H9 (cell line): ENCODE results near the gene BAHD1. TPM values are rescaled to one million over a fixed set of nuclear protein-coding genes. Genes with fewer than 3 reads are reported as not detected.
A peak's percentile ranks its signal among the peaks of the same experiment; 100 is the strongest.

Source experiments
- DNase-seq: peaks from one replicate; pipeline ENCODE4 v3.0.0-alpha.2; 2017
- H2AFZ ChIP-seq: one replicate; pipeline ENCODE4 v1.6.1; 2013; ENCODE audit warnings: mild to moderate bottlenecking, low read length, control low read depth, moderate library complexity
- H2AK5ac ChIP-seq: 2 replicates; pipeline ENCODE4 v1.6.1; 2013; ENCODE audit warnings: low read length, control low read depth, mixed read lengths; ENCODE audit not compliant: insufficient read length
- H2BK120ac ChIP-seq: one replicate; pipeline ENCODE4 v1.6.1; 2013; ENCODE audit warnings: low read depth, mild to moderate bottlenecking, low read length, control low read depth, inconsistent platforms; ENCODE audit not compliant: poor library complexity, severe bottlenecking
- H2BK12ac ChIP-seq: 2 replicates; pipeline ENCODE4 v1.6.1; 2013; ENCODE audit warnings: low read length, control low read depth, mixed read lengths, low read depth; ENCODE audit not compliant: insufficient read length
- H2BK15ac ChIP-seq: 2 replicates; pipeline ENCODE4 v1.6.1; 2013; ENCODE audit warnings: low read depth, low read length, control low read depth
- H2BK20ac ChIP-seq: one replicate; pipeline ENCODE4 v1.6.1; 2013; ENCODE audit warnings: low read depth, mild to moderate bottlenecking, low read length, control low read depth, inconsistent platforms; ENCODE audit not compliant: poor library complexity, severe bottlenecking
- H2BK5ac ChIP-seq: 2 replicates; pipeline ENCODE4 v1.6.1; 2013; ENCODE audit warnings: low read length, control low read depth, mixed read lengths; ENCODE audit not compliant: insufficient read length
- H3K14ac ChIP-seq: 2 replicates; pipeline ENCODE4 v1.6.1; 2013; ENCODE audit warnings: low read length, control low read depth; ENCODE audit not compliant: insufficient read depth
- H3K18ac ChIP-seq: 2 replicates; pipeline ENCODE4 v1.6.1; 2013; ENCODE audit warnings: low read depth, mild to moderate bottlenecking, mixed read lengths, low read length, control low read depth; ENCODE audit not compliant: insufficient read length
- H3K23ac ChIP-seq: 2 replicates; pipeline ENCODE4 v1.6.1; 2013; ENCODE audit warnings: low read length, control low read depth, mixed read lengths, low read depth; ENCODE audit not compliant: insufficient read length
- H3K23me2 ChIP-seq: 2 replicates; pipeline ENCODE4 v1.6.1; 2013; ENCODE audit warnings: low read depth, mild to moderate bottlenecking, mixed read lengths, low read length, control low read depth; ENCODE audit not compliant: insufficient read length, poor library complexity, severe bottlenecking
- H3K27ac ChIP-seq: 2 replicates; pipeline ENCODE4 v1.5.1; 2013; ENCODE audit warnings: low read length, control low read depth, mixed read lengths, low read depth; ENCODE audit not compliant: insufficient read length
- H3K27me3 ChIP-seq: 2 replicates; pipeline ENCODE4 v1.6.1; 2013; ENCODE audit warnings: low read length, control low read depth, inconsistent platforms; ENCODE audit not compliant: insufficient read depth
- H3K4ac ChIP-seq: 2 replicates; pipeline ENCODE4 v1.6.1; 2013; ENCODE audit warnings: low read depth, mild to moderate bottlenecking, control low read depth, inconsistent platforms, low read length, moderate library complexity
- H3K4me1 ChIP-seq: 2 replicates; pipeline ENCODE4 v1.6.1; 2013; ENCODE audit warnings: low read length, control low read depth, inconsistent platforms; ENCODE audit not compliant: insufficient read depth
- H3K4me2 ChIP-seq: 2 replicates; pipeline ENCODE4 v1.6.1; 2013; ENCODE audit warnings: low read length, control low read depth, mixed read lengths; ENCODE audit not compliant: insufficient read length, insufficient read depth
- H3K56ac ChIP-seq: 2 replicates; pipeline ENCODE4 v1.6.1; 2013; ENCODE audit warnings: low read depth, mild to moderate bottlenecking, mixed read lengths, low read length, control low read depth; ENCODE audit not compliant: insufficient read length
- H3K79me1 ChIP-seq: 2 replicates; pipeline ENCODE4 v1.6.1; 2013; ENCODE audit warnings: low read depth, mild to moderate bottlenecking, moderate library complexity, low read length, control low read depth, inconsistent platforms; ENCODE audit not compliant: insufficient read depth, poor library complexity, severe bottlenecking
- H3K79me2 ChIP-seq: 2 replicates; pipeline ENCODE4 v1.6.1; 2013; ENCODE audit warnings: low read length, control low read depth, inconsistent platforms; ENCODE audit not compliant: insufficient read depth
- H3K9ac ChIP-seq: 2 replicates; pipeline ENCODE4 v1.6.1; 2013; ENCODE audit warnings: low read length, control low read depth, mixed read lengths; ENCODE audit not compliant: insufficient read length; ENCODE audit errors: extremely low read depth
- H3K9me3 ChIP-seq: one replicate; pipeline ENCODE4 v1.6.1; 2013; ENCODE audit warnings: low read depth, low read length, inconsistent platforms; ENCODE audit not compliant: control insufficient read depth
- H3T11ph ChIP-seq: one replicate; pipeline ENCODE4 v1.6.1; 2013; ENCODE audit warnings: mild to moderate bottlenecking, low read length, control low read depth, inconsistent platforms
- H4K20me1 ChIP-seq: one replicate; pipeline ENCODE4 v1.6.1; 2013; ENCODE audit not compliant: control insufficient read depth, insufficient read length, insufficient read depth
- H4K5ac ChIP-seq: 2 replicates; pipeline ENCODE4 v1.6.1; 2013; ENCODE audit warnings: low read depth, mild to moderate bottlenecking, mixed read lengths, low read length, control low read depth; ENCODE audit not compliant: insufficient read length
- H4K8ac ChIP-seq: replicated peaks from 2 replicates; pipeline ENCODE4 v1.6.1; 2013; ENCODE audit warnings: low read length, control low read depth, mixed read lengths, low read depth; ENCODE audit not compliant: insufficient read length
- H4K91ac ChIP-seq: 2 replicates; pipeline ENCODE4 v1.6.1; 2013; ENCODE audit warnings: low read depth, mild to moderate bottlenecking, moderate library complexity, mixed read lengths, low read length, control low read depth; ENCODE audit not compliant: insufficient read length
- H3K27ac Mint-ChIP-seq, 3 experiments: 2 replicates in 2 of 3; 3 replicates in 1 of 3; pipeline ENCODE4 v1.8.0; 2020 to 2021; ENCODE audit warnings: mixed read lengths in 3 of 3, mild to moderate bottlenecking in 1 of 3, moderate library complexity in 1 of 3
- H3K27me3 Mint-ChIP-seq: 2 replicates; pipeline ENCODE4 v1.8.0; 2021; ENCODE audit warnings: low read depth, mild to moderate bottlenecking, moderate library complexity, mixed read lengths
- H3K36me3 Mint-ChIP-seq, 3 experiments: 2 replicates in 2 of 3; 3 replicates in 1 of 3; pipeline ENCODE4 v1.8.0; 2020 to 2021; ENCODE audit warnings: low read depth in 3 of 3, mixed read lengths in 3 of 3; ENCODE audit not compliant: insufficient read depth in 1 of 3
- H3K4me1 Mint-ChIP-seq, 2 experiments: 2 replicates each; pipeline ENCODE4 v1.8.0; 2020; ENCODE audit warnings: mixed read lengths in 2 of 2
- H3K4me3 Mint-ChIP-seq, 2 experiments: 2 replicates in 1 of 2; 3 replicates in 1 of 2; pipeline ENCODE4 v1.8.0; 2020 to 2021; ENCODE audit warnings: mild to moderate bottlenecking in 2 of 2, mixed read lengths in 2 of 2, moderate library complexity in 1 of 2
- H3K9me3 Mint-ChIP-seq, 2 experiments: 2 replicates in 1 of 2; 3 replicates in 1 of 2; pipeline ENCODE4 v1.8.0; 2020; ENCODE audit warnings: mild to moderate bottlenecking in 2 of 2, mixed read lengths in 2 of 2, moderate library complexity in 1 of 2
- CTCF ChIP-seq: fragments of 200-600 bp; sonication (generic); conservative IDR thresholded peaks from 3 replicates; pipeline ENCODE4 v1.8.0; 2021; ENCODE audit warnings: antibody characterized with exemption, mild to moderate bottlenecking
- WGBS: extraction: QIAGEN DNeasy Blood & Tissue Kit; methylation state at CpG from one replicate; pipeline ENCODE4 v1.1.7; 2013; ENCODE audit warnings: missing lambda C conversion rate, low lambda C conversion rate, mixed read lengths; ENCODE audit not compliant: insufficient read length; ENCODE audit errors: extremely low coverage; 5-methylcytosine and 5-hydroxymethylcytosine counted together
- total RNA-seq: library from RNA; stranded (reverse); gene quantifications from 2 replicates; pipeline ENCODE4 v1.2.1, GENCODE V29; 2021

BAHD1 gene
- total RNA-seq, 1 experiment from 2014 or later = 54.1 TPM

GRCh38 chr15:40451527-40452158, 10.9 kb downstream of the BAHD1 start:
- Histone ChIP-seq H2BK15ac (no peak overlapping the region), H2BK20ac (no peak overlapping the region), H4K8ac (no peak overlapping the region), H3K14ac (no peak overlapping the region), H3K27me3 (no peaks in the 10 kb centered on the region), H3T11ph (no peak overlapping the region), H3K18ac (no peak overlapping the region), H2BK12ac (no peak overlapping the region), H4K91ac (no peak overlapping the region), H3K23ac (no peak overlapping the region), H2AK5ac (no peak overlapping the region), H4K5ac (no peak overlapping the region), H2BK5ac (no peak overlapping the region), H2BK120ac (no peak overlapping the region), H3K4ac (no peak overlapping the region), H3K56ac (no peak overlapping the region), H3K9ac (no peak overlapping the region), H3K23me2 (no peaks in the 10 kb centered on the region), H3K27ac (no peak overlapping the region), H3K4me2 (no peak overlapping the region), H3K4me1 (peaks cover 14% of the 10 kb centered on the region; the same call in 1 of the 2 replicates), H3K79me2 (peaks cover 66% of the 10 kb centered on the region; the same call in 1 of the 2 replicates), H3K79me1 (peaks cover 6% of the 10 kb centered on the region), H3K9me3 (no peaks in the 10 kb centered on the region), H2AFZ (no peak overlapping the region), H4K20me1 (no peaks in the 10 kb centered on the region)
- Mint-ChIP-seq H3K9me3 (no peaks in the 10 kb centered on the region), H3K36me3 (peaks cover 0 to 14% (median 7%) of the 10 kb centered on the region in 3 experiments; a peak in 4 of 7 replicates), H3K27ac (peak overlapping the region; percentile 46 to 94 (median 59); a peak in 5 of 7 replicates), H3K4me1 (peaks cover 73 to 74% of the 10 kb centered on the region in 2 experiments), H3K27me3 (no peaks in the 10 kb centered on the region), H3K4me3 (no peak overlapping the region; a peak in 2 of 5 replicates)
- no CpG with 5 or more reads among the region's 3 CpGs for WGBS
- no peak for DNase-seq
- TF ChIP-seq CTCF = no peak
